H1 (cell line): ENCODE data around the gene HS1BP3. TPM values are rescaled to one million over a fixed set of nuclear protein-coding genes. Genes with fewer than 3 reads are reported as not detected.

Source experiments
- CBX5 ChIP-seq: fragments of 300-800, 300-1000 bp; sonication (generic); IDR thresholded peaks from 2 replicates; pipeline ENCODE4 v1.7.1; 2016; ENCODE audit warnings: antibody characterized with exemption, low read length, low read depth
- CHD1 ChIP-seq: IDR thresholded peaks from 2 replicates; pipeline ENCODE4 v1.6.1; 2012; ENCODE audit warnings: low read depth, low read length, improper control_type of control experiment
- GABPA ChIP-seq: IDR thresholded peaks from 2 replicates; pipeline ENCODE4 v1.6.1; 2011; ENCODE audit warnings: mild to moderate bottlenecking, low read length, moderate library complexity, borderline replicate concordance; ENCODE audit not compliant: insufficient read depth
- RBBP5 ChIP-seq: IDR thresholded peaks from 2 replicates; pipeline ENCODE4 v1.7.1; 2012; ENCODE audit warnings: low read depth, mild to moderate bottlenecking, inconsistent platforms, low read length, moderate library complexity, borderline replicate concordance
- SIN3A ChIP-seq, 2 experiments: IDR thresholded peaks in 1 of 2; conservative IDR thresholded peaks in 1 of 2; 2 replicates each; pipeline ENCODE4 v1.6.1; 2011 to 2012; ENCODE audit warnings: low read length in 2 of 2, improper control_type of control experiment in 1 of 2, low read depth in 1 of 2, mild to moderate bottlenecking in 1 of 2
- SRF ChIP-seq: IDR thresholded peaks from 2 replicates; pipeline ENCODE4 v1.6.1; 2011; ENCODE audit warnings: mild to moderate bottlenecking, low read depth, low read length, moderate library complexity
- ZNF274 ChIP-seq: IDR thresholded peaks from 2 replicates; pipeline ENCODE4 v1.7.0; 2012; ENCODE audit warnings: low read length, borderline replicate concordance; ENCODE audit errors: extremely low read depth
- polyA plus RNA-seq, 7 experiments: library from polyadenylated mRNA; depleted of rRNA in 3 of 7; stranded (reverse) in 5 of 7; unstranded in 2 of 7; fragments of >200 nt in 5 of 7; fragments of 200-250 nt in 2 of 7; gene quantifications; 1 replicate in 5 of 7; 2 replicates in 1 of 7; 4 replicates in 1 of 7; pipeline versions ENCODE4 v1.2.1 to v1.2.3, GENCODE V29; 2011 to 2013; ENCODE audit warnings: missing spikeins in 2 of 7, mixed read lengths in 2 of 7
- total RNA-seq: library from RNA; stranded (reverse); fragmentation: NEBNext Ultra II Directional; extraction: Animal tissue kit (Norgen Biotek cat#: 25700); gene quantifications from 2 replicates; pipeline ENCODE4 v1.2.1, GENCODE V29; 2021

HS1BP3 gene
- total and polyA plus RNA-seq, 2 of the 8 experiments (the other 6 are each of a cell fraction or from before 2014, with no cell fraction given) = 11.1 to 11.3 TPM

- TF ChIP-seq GABPA = no peak
- no peak for TF ChIP-seq CHD1
- no peak for TF ChIP-seq RBBP5
- TF ChIP-seq ZNF274 = no peak
- no peak for TF ChIP-seq SIN3A (conservative IDR thresholded peaks at IDR 0.05 in 1 of 2, IDR thresholded peaks at IDR 0.05 in 1 of 2; ENCODE audit: low read depth in 1 of 2, low read length in 2 of 2)
- TF ChIP-seq SRF = no peak
- no peak for TF ChIP-seq CBX5
- TF ChIP-seq, all 59 proteins: peak for 0
These were observed 35.2 kb downstream of the HS1BP3 start (continued) for GRCh38 chr2:20615466-20616241.
